Measurements from ENCODE around the gene HIVEP1. TPM values are rescaled to one million over a fixed set of nuclear protein-coding genes. Genes with fewer than 3 reads are reported as not detected.

The HIVEP1 gene
- total RNA-seq, 2 experiments from 2014 or later, result 22.1 to 22.6 TPM

- intact Hi-C loops (cut with micrococcal nuclease; ENCODE audit: unreplicated experiment), result loop anchor here (5.0 to 10.0 kb wide), 2 partner anchors 373 to 421 kb away; no protein-coding TSS in a partner anchor
- BruUV-seq (replicated peaks), result no TSS peak
- ChIA-PET CTCF (ENCODE audit: unreplicated experiment) (no interaction called here), POLR2A (interaction anchor here (0.7 to 1.2 kb wide), 3 partner anchors 8 to 636 kb away, joined by 3 to 4 read pairs (median 3); no protein-coding TSS in a partner anchor)
- peaks cover 5% of the 10 kb centered on the region; the same call in 1 of the 2 replicates for H3K79me2 ChIP-seq (ENCODE audit: insufficient read depth, low read depth, low read length)
- H3K4me3 ChIP-seq (ENCODE audit: low read depth, low read length, poor library complexity, severe bottlenecking), result no peak overlapping the region
- TF ChIP-seq EZH2phosphoT487 (IDR thresholded peaks at IDR 0.05; ENCODE audit: borderline replicate concordance, low read depth, low read length) (no peak), CTCF (conservative IDR thresholded peaks at IDR 0.05; ENCODE audit: low read length) (no peak)
- H2AFZ ChIP-seq (ENCODE audit: low read length), result no peak overlapping the region
- H3K27ac ChIP-seq (ENCODE audit: low read depth, low read length, poor library complexity, severe bottlenecking), result no peak overlapping the region
- no peak overlapping the region for H3K4me2 ChIP-seq (ENCODE audit: low read length)
- H4K20me1 ChIP-seq (ENCODE audit: insufficient read depth, low read length), result peaks cover 16% of the 10 kb centered on the region; the same call in 1 of the 2 replicates
- H3K9me2 ChIP-seq (ENCODE audit: insufficient read depth, low read length), result no peaks in the 10 kb centered on the region
- H3K4me1 ChIP-seq (ENCODE audit: insufficient read depth, low read length, poor library complexity, severe bottlenecking), result peaks cover 13% of the 10 kb centered on the region
- DNase-seq (ENCODE audit: low spot score), result no peak
- no peaks in the 10 kb centered on the region for H3K36me3 ChIP-seq (ENCODE audit: insufficient read depth, low read length)
- no peaks in the 10 kb centered on the region for H3K9me3 ChIP-seq (ENCODE audit: low read length)
These were observed 65.9 kb downstream of the HIVEP1 start for GRCh38 chr6:12078014-12078413.

- Histone ChIP-seq H2AFZ (ENCODE audit: low read length) (no peak overlapping the region), H3K27ac (ENCODE audit: low read depth, low read length, poor library complexity, severe bottlenecking) (no peak overlapping the region), H3K4me3 (ENCODE audit: low read depth, low read length, poor library complexity, severe bottlenecking) (no peak overlapping the region), H3K4me2 (ENCODE audit: low read length) (peak overlapping the region; percentile 28), H4K20me1 (ENCODE audit: insufficient read depth, low read length) (peaks cover 6% of the 10 kb centered on the region), H3K36me3 (ENCODE audit: insufficient read depth, low read length) (no peaks in the 10 kb centered on the region), H3K9me3 (ENCODE audit: low read length) (no peaks in the 10 kb centered on the region), H3K4me1 (ENCODE audit: insufficient read depth, low read length, poor library complexity, severe bottlenecking) (peaks cover 13% of the 10 kb centered on the region), H3K9me2 (ENCODE audit: insufficient read depth, low read length) (no peaks in the 10 kb centered on the region), H3K79me2 (ENCODE audit: insufficient read depth, low read depth, low read length) (peaks cover 1% of the 10 kb centered on the region; the same call in 1 of the 2 replicates)
- BruUV-seq (replicated peaks), result no TSS peak
- DNase-seq (ENCODE audit: low spot score), result no peak
- intact Hi-C loops (cut with micrococcal nuclease; ENCODE audit: unreplicated experiment), result no loop called here
- no peak for TF ChIP-seq CTCF (conservative IDR thresholded peaks at IDR 0.05; ENCODE audit: low read length)
- no peak for TF ChIP-seq EZH2phosphoT487 (IDR thresholded peaks at IDR 0.05; ENCODE audit: borderline replicate concordance, low read depth, low read length)
- ChIA-PET POLR2A (interaction anchor here (0.6 to 1.3 kb wide), 2 partner anchors 16 to 1351 kb away, joined by 4 to 5 read pairs; no protein-coding TSS in a partner anchor), CTCF (ENCODE audit: unreplicated experiment) (no interaction called here)
These were observed 69.7 kb downstream of the HIVEP1 start for GRCh38 chr6:12081771-12082170.

GRCh38 chr6:12082368-12082767 lies 70.3 kb downstream of the HIVEP1 start:
- CTCF ChIA-PET (ENCODE audit: unreplicated experiment), result no interaction called here
- BruUV-seq (replicated peaks), result no TSS peak

More at GRCh38 chr6:12082368-12082767, 70.3 kb downstream of the HIVEP1 start:
- no peaks in the 10 kb centered on the region for H3K9me3 ChIP-seq (ENCODE audit: low read length)
- no peaks in the 10 kb centered on the region for H3K9me2 ChIP-seq (ENCODE audit: insufficient read depth, low read length)
- DNase-seq (ENCODE audit: low spot score), result no peak
- no peak overlapping the region for H2AFZ ChIP-seq (ENCODE audit: low read length)
- intact Hi-C loops (cut with micrococcal nuclease; ENCODE audit: unreplicated experiment), result no loop called here
- peaks cover 6% of the 10 kb centered on the region; the same call in 1 of the 2 replicates for H3K79me2 ChIP-seq (ENCODE audit: insufficient read depth, low read depth, low read length)
- TF ChIP-seq EZH2phosphoT487 (IDR thresholded peaks at IDR 0.05; ENCODE audit: borderline replicate concordance, low read depth, low read length), result no peak
- no peak for TF ChIP-seq CTCF (conservative IDR thresholded peaks at IDR 0.05; ENCODE audit: low read length)
- POLR2A ChIA-PET, result interaction anchor here (1.3 kb wide), 1 partner anchor 16 kb away, joined by 5 read pairs; no protein-coding TSS in a partner anchor
- no peak overlapping the region for H3K27ac ChIP-seq (ENCODE audit: low read depth, low read length, poor library complexity, severe bottlenecking)
- peaks cover 6% of the 10 kb centered on the region for H4K20me1 ChIP-seq (ENCODE audit: insufficient read depth, low read length)
- no peak overlapping the region for H3K4me2 ChIP-seq (ENCODE audit: low read length)
- H3K36me3 ChIP-seq (ENCODE audit: insufficient read depth, low read length), result no peaks in the 10 kb centered on the region
- H3K4me1 ChIP-seq (ENCODE audit: insufficient read depth, low read length, poor library complexity, severe bottlenecking), result peaks cover 13% of the 10 kb centered on the region
- no peak overlapping the region for H3K4me3 ChIP-seq (ENCODE audit: low read depth, low read length, poor library complexity, severe bottlenecking)
